HG03565 (cell line): ENCODE results near the gene APBB1IP.

Experiments
- ATAC-seq: cut with Tn5 transposase; IDR thresholded peaks from one replicate; pipeline ENCODE4 v1.9.1; 2021; ENCODE audit warnings: mild to moderate bottlenecking, moderate library complexity; ENCODE audit not compliant: unreplicated experiment

Gene APBB1IP

GRCh38 chr10:26612151-26612915, 174.2 kb downstream of the APBB1IP start:
- no peak for ATAC-seq
